Liver (tissue), 9 donors: ENCODE results near the gene OLFML2B. TPM values are rescaled to one million over a fixed set of nuclear protein-coding genes. Genes with fewer than 3 reads are reported as not detected.
"Not testable (repeated sequence)": the region's sequence is repeated elsewhere in the genome, so short reads cannot be mapped to it uniquely, and the experiment has no call there.

Experiments
- DNase-seq: peaks from one replicate; pipeline ENCODE4 v3.0.0-alpha.2; 2017; ENCODE audit warnings: low spot score
- H3K27ac ChIP-seq, 2 donors: one replicate each; pipeline ENCODE4 v1.7.0; 2013; ENCODE audit warnings: inconsistent platforms in 2 of 2, low read length in 2 of 2, control low read depth in 1 of 2, low read depth in 1 of 2, mild to moderate bottlenecking in 1 of 2
- H3K27me3 ChIP-seq, 4 donors: one replicate each; pipeline versions ENCODE4 v1.6.1 to v1.7.0; 2013; ENCODE audit warnings: low read length in 3 of 4, inconsistent platforms in 1 of 4, mild to moderate bottlenecking in 1 of 4, moderate library complexity in 1 of 4; ENCODE audit not compliant: control insufficient read depth in 4 of 4, insufficient read depth in 4 of 4
- H3K36me3 ChIP-seq, 4 donors: one replicate each; pipeline versions ENCODE4 v1.6.1 to v1.7.0; 2013; ENCODE audit warnings: low read length in 3 of 4, mild to moderate bottlenecking in 3 of 4, low read depth in 1 of 4, moderate library complexity in 1 of 4; ENCODE audit not compliant: control insufficient read depth in 4 of 4, insufficient read depth in 3 of 4
- H3K4me1 ChIP-seq, 4 donors: one replicate each; pipeline versions ENCODE4 v1.6.1 to v1.7.0; 2013; ENCODE audit warnings: low read length in 3 of 4, mild to moderate bottlenecking in 3 of 4, moderate library complexity in 1 of 4; ENCODE audit not compliant: control insufficient read depth in 4 of 4, insufficient read depth in 4 of 4
- H3K4me3 ChIP-seq, 3 donors: one replicate each; pipeline versions ENCODE4 v1.6.1 to v1.7.0; 2013; ENCODE audit warnings: low read length in 3 of 3, control low read depth in 1 of 3, low read depth in 1 of 3, mild to moderate bottlenecking in 1 of 3
- H3K9ac ChIP-seq, 2 donors: one replicate each; pipeline ENCODE4 v1.7.0; 2013; ENCODE audit warnings: low read length in 2 of 2, mild to moderate bottlenecking in 2 of 2, moderate library complexity in 2 of 2, control low read depth in 1 of 2, low read depth in 1 of 2
- H3K9me3 ChIP-seq, 4 donors: one replicate each; pipeline versions ENCODE4 v1.6.1 to v1.7.0; 2013; ENCODE audit warnings: low read length in 3 of 4; ENCODE audit not compliant: control insufficient read depth in 4 of 4
- FOXA1 ChIP-seq: IDR thresholded peaks from 2 replicates; pipeline ENCODE4 v1.6.1; 2016; ENCODE audit warnings: antibody characterized with exemption
- FOXA2 ChIP-seq: IDR thresholded peaks from 2 replicates; pipeline ENCODE4 v1.6.1; 2016; ENCODE audit warnings: antibody characterized with exemption
- GABPA ChIP-seq, 2 donors: IDR thresholded peaks in 1 of 2; conservative IDR thresholded peaks in 1 of 2; 2 replicates each; pipeline ENCODE4 v1.6.1; 2016; ENCODE audit warnings: antibody characterized with exemption in 2 of 2, mild to moderate bottlenecking in 1 of 2, moderate library complexity in 1 of 2
- HNF4G ChIP-seq: IDR thresholded peaks from 2 replicates; pipeline ENCODE4 v1.6.1; 2016; ENCODE audit warnings: antibody characterized with exemption
- JUND ChIP-seq, 2 donors: IDR thresholded peaks; 2 replicates each; pipeline ENCODE4 v1.6.1; 2016; ENCODE audit warnings: antibody characterized with exemption in 2 of 2
- RAD21 ChIP-seq, 2 donors: IDR thresholded peaks; 2 replicates each; pipeline ENCODE4 v1.6.1; 2016; ENCODE audit warnings: antibody characterized with exemption in 2 of 2, mild to moderate bottlenecking in 2 of 2
- RXRA ChIP-seq, 2 donors: IDR thresholded peaks; 2 replicates each; pipeline ENCODE4 v1.6.1; 2017 to 2018; ENCODE audit warnings: antibody characterized with exemption in 2 of 2, mild to moderate bottlenecking in 1 of 2
- SP1 ChIP-seq: IDR thresholded peaks from 2 replicates; pipeline ENCODE4 v1.6.1; 2018; ENCODE audit warnings: antibody characterized with exemption, mild to moderate bottlenecking
- TAF1 ChIP-seq: conservative IDR thresholded peaks from 2 replicates; pipeline ENCODE4 v1.6.1; 2016; ENCODE audit warnings: antibody characterized with exemption, mild to moderate bottlenecking
- WGBS: extraction: QIAGEN DNeasy Blood & Tissue Kit; methylation state at CpG from one replicate; pipeline ENCODE4 v1.1.7; 2013; 5-methylcytosine and 5-hydroxymethylcytosine counted together
- polyA plus RNA-seq, 2 donors: library from polyadenylated mRNA; stranded (reverse) in 1 of 2; unstranded in 1 of 2; fragments of 200-250 nt in 1 of 2; fragments of >200 nt in 1 of 2; fragmentation: Nextera tagmentation in 1 of 2; extraction: Ambion mirVana in 1 of 2; gene quantifications; one replicate each; pipeline versions ENCODE4 v1.2.1 to v1.2.3, GENCODE V29; 2013 to 2015
- total RNA-seq, 2 donors: library from RNA; depleted of rRNA; stranded (reverse); fragments of >200 nt; gene quantifications; one replicate each; pipeline ENCODE4 v1.2.3, GENCODE V29; 2014
- TF ChIP-seq, protein P1 (sequence below): IDR thresholded peaks from 2 replicates; pipeline ENCODE4 v1.6.1; 2016; ENCODE audit warnings: antibody characterized with exemption
- TF ChIP-seq, protein P2 (sequence below): IDR thresholded peaks from 2 replicates; pipeline ENCODE4 v1.6.1; 2016; ENCODE audit warnings: antibody characterized with exemption
- TF ChIP-seq, protein P3 (sequence below): IDR thresholded peaks from 2 replicates; pipeline ENCODE4 v1.6.1; 2016; ENCODE audit warnings: antibody characterized with exemption, mild to moderate bottlenecking
- TF ChIP-seq, protein P4 (sequence below): IDR thresholded peaks from 2 replicates; pipeline ENCODE4 v1.6.1; 2016; ENCODE audit warnings: antibody characterized with exemption
- TF ChIP-seq, protein P5 (sequence below): fragments of 150-350 bp; IDR thresholded peaks from 2 replicates; pipeline ENCODE4 v1.5.1; 2017; ENCODE audit warnings: improper control_type of control experiment, low read depth, low read length; ENCODE audit not compliant: missing input control
- donor health status: healthy.
- donor health status: healthy.
- donor health status: healthy.
- donor health status: healthy.
- donor health status: healthy.

OLFML2B gene
- total and polyA plus RNA-seq, 4 donors: 0.54 to 0.84 (median 0.74) TPM

DNA sequence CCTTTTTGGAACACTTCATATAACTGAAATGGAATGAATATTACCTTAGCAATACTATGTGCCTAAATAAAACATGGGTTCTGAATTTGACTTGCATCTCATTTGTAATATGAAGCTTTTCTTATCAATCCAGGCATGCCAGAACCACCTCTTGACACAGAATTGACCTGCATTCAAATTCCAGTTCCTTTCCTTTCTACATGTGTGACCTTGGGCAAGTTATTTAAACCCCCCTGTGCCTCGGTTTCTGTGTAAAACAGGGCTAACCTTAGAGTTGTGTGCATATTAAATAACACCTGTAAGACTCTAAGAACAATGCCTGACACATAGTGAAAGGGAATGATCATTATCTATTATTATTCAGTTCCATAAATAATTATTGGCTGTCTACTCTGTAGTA, 43.8 kb upstream of the OLFML2B start:
- H3K27me3 ChIP-seq: no peaks in the 10 kb centered on the region
- DNase-seq: no peak
- WGBS: 68% methylated on average over 1 of the region's 1 CpG
- no peak overlapping the region for H3K4me3 ChIP-seq
- no peaks in the 10 kb centered on the region for H3K36me3 ChIP-seq
- H3K9ac ChIP-seq: no peak overlapping the region
- TF ChIP-seq, protein P1, sequence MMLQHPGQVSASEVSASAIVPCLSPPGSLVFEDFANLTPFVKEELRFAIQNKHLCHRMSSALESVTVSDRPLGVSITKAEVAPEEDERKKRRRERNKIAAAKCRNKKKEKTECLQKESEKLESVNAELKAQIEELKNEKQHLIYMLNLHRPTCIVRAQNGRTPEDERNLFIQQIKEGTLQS: no peak
- TF ChIP-seq JUND (IDR thresholded peaks at IDR 0.05): no peak
- no peak for TF ChIP-seq HNF4G
- no peak for TF ChIP-seq RAD21 (IDR thresholded peaks at IDR 0.05)
- TF ChIP-seq FOXA2: no peak
- no peak for TF ChIP-seq GABPA (IDR thresholded peaks at IDR 0.05 in 1 of 2, conservative IDR thresholded peaks at IDR 0.05 in 1 of 2)
- TF ChIP-seq TAF1: no peak
- TF ChIP-seq, protein P2, sequence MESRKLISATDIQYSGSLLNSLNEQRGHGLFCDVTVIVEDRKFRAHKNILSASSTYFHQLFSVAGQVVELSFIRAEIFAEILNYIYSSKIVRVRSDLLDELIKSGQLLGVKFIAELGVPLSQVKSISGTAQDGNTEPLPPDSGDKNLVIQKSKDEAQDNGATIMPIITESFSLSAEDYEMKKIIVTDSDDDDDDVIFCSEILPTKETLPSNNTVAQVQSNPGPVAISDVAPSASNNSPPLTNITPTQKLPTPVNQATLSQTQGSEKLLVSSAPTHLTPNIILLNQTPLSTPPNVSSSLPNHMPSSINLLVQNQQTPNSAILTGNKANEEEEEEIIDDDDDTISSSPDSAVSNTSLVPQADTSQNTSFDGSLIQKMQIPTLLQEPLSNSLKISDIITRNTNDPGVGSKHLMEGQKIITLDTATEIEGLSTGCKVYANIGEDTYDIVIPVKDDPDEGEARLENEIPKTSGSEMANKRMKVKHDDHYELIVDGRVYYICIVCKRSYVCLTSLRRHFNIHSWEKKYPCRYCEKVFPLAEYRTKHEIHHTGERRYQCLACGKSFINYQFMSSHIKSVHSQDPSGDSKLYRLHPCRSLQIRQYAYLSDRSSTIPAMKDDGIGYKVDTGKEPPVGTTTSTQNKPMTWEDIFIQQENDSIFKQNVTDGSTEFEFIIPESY: no peak
- no peak for TF ChIP-seq SP1
- no peak for TF ChIP-seq RXRA (IDR thresholded peaks at IDR 0.05)
- TF ChIP-seq, protein P3, sequence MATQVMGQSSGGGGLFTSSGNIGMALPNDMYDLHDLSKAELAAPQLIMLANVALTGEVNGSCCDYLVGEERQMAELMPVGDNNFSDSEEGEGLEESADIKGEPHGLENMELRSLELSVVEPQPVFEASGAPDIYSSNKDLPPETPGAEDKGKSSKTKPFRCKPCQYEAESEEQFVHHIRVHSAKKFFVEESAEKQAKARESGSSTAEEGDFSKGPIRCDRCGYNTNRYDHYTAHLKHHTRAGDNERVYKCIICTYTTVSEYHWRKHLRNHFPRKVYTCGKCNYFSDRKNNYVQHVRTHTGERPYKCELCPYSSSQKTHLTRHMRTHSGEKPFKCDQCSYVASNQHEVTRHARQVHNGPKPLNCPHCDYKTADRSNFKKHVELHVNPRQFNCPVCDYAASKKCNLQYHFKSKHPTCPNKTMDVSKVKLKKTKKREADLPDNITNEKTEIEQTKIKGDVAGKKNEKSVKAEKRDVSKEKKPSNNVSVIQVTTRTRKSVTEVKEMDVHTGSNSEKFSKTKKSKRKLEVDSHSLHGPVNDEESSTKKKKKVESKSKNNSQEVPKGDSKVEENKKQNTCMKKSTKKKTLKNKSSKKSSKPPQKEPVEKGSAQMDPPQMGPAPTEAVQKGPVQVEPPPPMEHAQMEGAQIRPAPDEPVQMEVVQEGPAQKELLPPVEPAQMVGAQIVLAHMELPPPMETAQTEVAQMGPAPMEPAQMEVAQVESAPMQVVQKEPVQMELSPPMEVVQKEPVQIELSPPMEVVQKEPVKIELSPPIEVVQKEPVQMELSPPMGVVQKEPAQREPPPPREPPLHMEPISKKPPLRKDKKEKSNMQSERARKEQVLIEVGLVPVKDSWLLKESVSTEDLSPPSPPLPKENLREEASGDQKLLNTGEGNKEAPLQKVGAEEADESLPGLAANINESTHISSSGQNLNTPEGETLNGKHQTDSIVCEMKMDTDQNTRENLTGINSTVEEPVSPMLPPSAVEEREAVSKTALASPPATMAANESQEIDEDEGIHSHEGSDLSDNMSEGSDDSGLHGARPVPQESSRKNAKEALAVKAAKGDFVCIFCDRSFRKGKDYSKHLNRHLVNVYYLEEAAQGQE: no peak
- TF ChIP-seq, protein P4, sequence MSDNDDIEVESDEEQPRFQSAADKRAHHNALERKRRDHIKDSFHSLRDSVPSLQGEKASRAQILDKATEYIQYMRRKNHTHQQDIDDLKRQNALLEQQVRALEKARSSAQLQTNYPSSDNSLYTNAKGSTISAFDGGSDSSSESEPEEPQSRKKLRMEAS: no peak
- TF ChIP-seq, protein P5, sequence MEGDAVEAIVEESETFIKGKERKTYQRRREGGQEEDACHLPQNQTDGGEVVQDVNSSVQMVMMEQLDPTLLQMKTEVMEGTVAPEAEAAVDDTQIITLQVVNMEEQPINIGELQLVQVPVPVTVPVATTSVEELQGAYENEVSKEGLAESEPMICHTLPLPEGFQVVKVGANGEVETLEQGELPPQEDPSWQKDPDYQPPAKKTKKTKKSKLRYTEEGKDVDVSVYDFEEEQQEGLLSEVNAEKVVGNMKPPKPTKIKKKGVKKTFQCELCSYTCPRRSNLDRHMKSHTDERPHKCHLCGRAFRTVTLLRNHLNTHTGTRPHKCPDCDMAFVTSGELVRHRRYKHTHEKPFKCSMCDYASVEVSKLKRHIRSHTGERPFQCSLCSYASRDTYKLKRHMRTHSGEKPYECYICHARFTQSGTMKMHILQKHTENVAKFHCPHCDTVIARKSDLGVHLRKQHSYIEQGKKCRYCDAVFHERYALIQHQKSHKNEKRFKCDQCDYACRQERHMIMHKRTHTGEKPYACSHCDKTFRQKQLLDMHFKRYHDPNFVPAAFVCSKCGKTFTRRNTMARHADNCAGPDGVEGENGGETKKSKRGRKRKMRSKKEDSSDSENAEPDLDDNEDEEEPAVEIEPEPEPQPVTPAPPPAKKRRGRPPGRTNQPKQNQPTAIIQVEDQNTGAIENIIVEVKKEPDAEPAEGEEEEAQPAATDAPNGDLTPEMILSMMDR: no peak
- no peak for TF ChIP-seq FOXA1
- H3K4me1 ChIP-seq: peaks cover 3 to 21% (median 18%) of the 10 kb centered on the region in 4 donors
- no peaks in the 10 kb centered on the region for H3K9me3 ChIP-seq
- H3K27ac ChIP-seq: no peak overlapping the region

DNA sequence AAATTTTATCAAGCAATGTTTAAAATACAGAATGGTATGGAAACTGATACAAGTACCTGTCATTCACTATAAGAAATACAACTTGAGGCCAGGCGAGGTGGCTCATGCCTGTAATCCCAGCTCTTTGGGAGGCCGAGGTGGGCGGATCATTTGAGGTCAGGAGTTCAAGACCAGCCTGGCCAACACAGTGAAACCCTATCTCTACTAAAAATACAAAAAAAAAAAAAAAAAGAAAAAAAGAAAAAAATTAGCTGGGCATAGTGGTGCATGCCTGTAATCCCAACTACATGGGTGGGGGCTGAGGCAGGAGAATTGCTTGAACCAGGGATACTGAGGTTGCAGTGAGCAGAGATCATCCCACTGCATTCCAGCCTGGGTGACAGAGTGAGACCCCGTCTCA, 43.2 kb upstream of the OLFML2B start:
- not testable (repeated sequence) for H3K27ac ChIP-seq, H3K4me3 ChIP-seq, H3K27me3 ChIP-seq, H3K9me3 ChIP-seq, H3K9ac ChIP-seq, H3K36me3 ChIP-seq, DNase-seq
- peaks cover 3 to 15% (median 13%) of the 10 kb centered on the region in 4 donors for H3K4me1 ChIP-seq
- WGBS: 78% methylated on average over 4 of the region's 4 CpGs
